GF-D8 (cell line): ENCODE results near the gene STAP2.

Experiments
- DNase-seq: peaks from one replicate; lab custom pipeline; 2025; lab: John Stamatoyannopoulos, UW

STAP2 gene

GRCh38 chr19:4327252-4327876 is 11.3 kb downstream of the STAP2 start:
- DNase-seq = no peak

GRCh38 chr19:4326837-4327251 is 11.8 kb downstream of the STAP2 start:
- no peak for DNase-seq

GRCh38 chr19:4326215-4326836 is 12.3 kb downstream of the STAP2 start:
- DNase-seq = no peak

- no peak for DNase-seq
These were observed 14.4 kb downstream of the STAP2 start for GRCh38 chr19:4324228-4324627.

GRCh38 chr19:4323692-4324091 is 14.9 kb downstream of the STAP2 start:
- DNase-seq = no peak

GRCh38 chr19:4322942-4323665 is 15.5 kb downstream of the STAP2 start:
- no peak for DNase-seq

GRCh38 chr19:4320419-4320818 is 18.2 kb downstream of the STAP2 start:
- no peak for DNase-seq

- no peak for DNase-seq
These were observed 19.4 kb downstream of the STAP2 start for GRCh38 chr19:4319067-4319718.

GRCh38 chr19:4318460-4318859 is 20.2 kb downstream of the STAP2 start:
- DNase-seq = no peak

GRCh38 chr19:4316956-4317355 is 21.7 kb downstream of the STAP2 start:
- DNase-seq = no peak

- no peak for DNase-seq
These were observed 24.7 kb downstream of the STAP2 start for GRCh38 chr19:4313847-4314490.

GRCh38 chr19:4310247-4311121 is 28.1 kb downstream of the STAP2 start:
- no peak for DNase-seq

GRCh38 chr19:4305659-4306058 is 33.0 kb downstream of the STAP2 start:
- DNase-seq = no peak

- DNase-seq = no peak
These were observed 33.4 kb downstream of the STAP2 start for GRCh38 chr19:4305257-4305612.

- DNase-seq = no peak
These were observed 33.9 kb downstream of the STAP2 start, which contains the start of gene FSD1 for GRCh38 chr19:4304538-4305256. Gene FSD1, plus strand, starts transcription at chr19:4304598. Its CDS starts 149 bp downstream, at chr19:4304747.

- DNase-seq = no peak
These were observed 34.6 kb downstream of the STAP2 start for GRCh38 chr19:4303819-4304537.

GRCh38 chr19:4302243-4302640 is 36.4 kb downstream of the STAP2 start, which contains the start of gene TMIGD2:
Gene TMIGD2, minus strand, starts transcription at chr19:4302389. Its CDS starts 4 bp downstream, at chr19:4302385.
- DNase-seq = no peak

- DNase-seq = no peak
These were observed 36.9 kb downstream of the STAP2 start for GRCh38 chr19:4301590-4302242.

GRCh38 chr19:4300589-4300988 is 38.0 kb downstream of the STAP2 start:
- DNase-seq = no peak
